ENCODE measurements around the gene AMZ1.

The AMZ1 gene

DNA sequence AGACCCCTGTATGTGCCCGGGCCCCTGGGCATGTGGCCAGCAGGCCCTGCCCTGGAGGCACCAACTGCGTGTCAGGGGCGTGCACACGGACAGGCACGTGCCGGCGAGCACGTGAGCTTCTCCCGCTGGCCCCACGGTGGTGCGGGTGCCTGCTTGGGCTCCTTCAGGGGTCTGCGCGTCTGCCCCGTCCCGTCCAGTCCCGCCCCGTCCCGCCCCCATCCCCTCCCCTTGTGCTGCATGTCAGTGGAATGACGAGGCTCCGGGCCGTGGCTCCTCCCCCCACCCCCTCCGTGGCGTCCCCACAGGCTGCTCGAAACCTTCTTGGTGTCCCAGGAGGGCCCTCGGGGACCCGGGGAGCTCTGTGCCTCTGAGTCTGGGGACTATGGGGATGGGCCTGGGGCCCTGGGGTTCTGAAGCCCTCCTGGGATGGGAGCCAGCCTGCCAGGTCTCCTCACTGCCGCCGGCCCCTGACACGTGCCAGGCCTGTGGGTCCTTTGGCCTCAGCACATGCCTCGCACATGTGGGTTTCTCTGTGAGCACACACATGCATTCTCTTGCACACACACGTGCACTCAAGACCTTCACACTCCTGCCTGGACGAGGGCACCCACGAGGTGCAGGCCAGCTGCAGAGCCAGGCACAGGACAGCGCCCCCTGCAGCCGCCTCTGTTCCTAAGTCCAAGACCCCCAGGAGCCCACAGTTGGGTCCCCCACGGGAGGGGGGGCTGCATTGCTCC is 27.5 kb upstream of the AMZ1 start:
- no peaks in the 10 kb centered on the region for H3K27me3 ChIP-seq (ENCODE audit: control insufficient read depth, insufficient read depth, low read length, poor library complexity, severe bottlenecking)
- peaks cover 13% of the 10 kb centered on the region for H3K36me3 ChIP-seq (ENCODE audit: control insufficient read depth, insufficient read depth, low read length)
- WGBS, 2 experiments, result 93% methylated on average over 35 to 36 of the region's 36 CpGs
- H3K27ac ChIP-seq (ENCODE audit: insufficient read depth, low read depth, low read length, poor library complexity, severe bottlenecking), result no peak overlapping the region
- H3K4me1 ChIP-seq (ENCODE audit: control insufficient read depth, insufficient read depth, low read length), result no peaks in the 10 kb centered on the region
- no peaks in the 10 kb centered on the region for H3K9me3 ChIP-seq (ENCODE audit: control insufficient read depth, low read length)
- H3K4me3 ChIP-seq (ENCODE audit: insufficient read depth, low read depth, low read length), result no peak overlapping the region

DNA sequence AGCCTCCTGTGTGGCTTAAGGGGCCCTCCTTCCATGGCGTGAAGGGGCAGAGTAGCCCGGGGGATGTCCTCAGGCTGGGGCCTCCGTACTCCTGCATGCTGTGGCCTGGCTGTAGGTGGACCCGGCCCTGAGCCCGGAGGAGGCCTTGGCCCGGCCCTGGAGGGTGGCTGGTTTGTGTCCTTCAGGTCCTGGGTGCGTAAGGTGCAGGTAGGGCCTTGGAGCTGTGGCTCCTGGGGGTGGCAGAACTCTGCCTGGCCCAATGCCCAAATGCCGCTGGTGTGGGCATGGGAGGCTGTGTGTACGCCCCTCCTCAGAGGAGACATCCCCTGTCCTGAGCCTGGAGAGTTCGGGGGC is 26.9 kb upstream of the AMZ1 start:
- Histone ChIP-seq H3K27me3 (ENCODE audit: control insufficient read depth, insufficient read depth, low read length, poor library complexity, severe bottlenecking) (no peaks in the 10 kb centered on the region), H3K36me3 (ENCODE audit: control insufficient read depth, insufficient read depth, low read length) (peaks cover 13% of the 10 kb centered on the region), H3K27ac (ENCODE audit: insufficient read depth, low read depth, low read length, poor library complexity, severe bottlenecking) (no peak overlapping the region), H3K4me1 (ENCODE audit: control insufficient read depth, insufficient read depth, low read length) (no peaks in the 10 kb centered on the region), H3K9me3 (ENCODE audit: control insufficient read depth, low read length) (no peaks in the 10 kb centered on the region), H3K4me3 (ENCODE audit: insufficient read depth, low read depth, low read length) (no peak overlapping the region)
- WGBS, 2 experiments, result 93 to 95% methylated on average over 10 of the region's 10 CpGs

DNA sequence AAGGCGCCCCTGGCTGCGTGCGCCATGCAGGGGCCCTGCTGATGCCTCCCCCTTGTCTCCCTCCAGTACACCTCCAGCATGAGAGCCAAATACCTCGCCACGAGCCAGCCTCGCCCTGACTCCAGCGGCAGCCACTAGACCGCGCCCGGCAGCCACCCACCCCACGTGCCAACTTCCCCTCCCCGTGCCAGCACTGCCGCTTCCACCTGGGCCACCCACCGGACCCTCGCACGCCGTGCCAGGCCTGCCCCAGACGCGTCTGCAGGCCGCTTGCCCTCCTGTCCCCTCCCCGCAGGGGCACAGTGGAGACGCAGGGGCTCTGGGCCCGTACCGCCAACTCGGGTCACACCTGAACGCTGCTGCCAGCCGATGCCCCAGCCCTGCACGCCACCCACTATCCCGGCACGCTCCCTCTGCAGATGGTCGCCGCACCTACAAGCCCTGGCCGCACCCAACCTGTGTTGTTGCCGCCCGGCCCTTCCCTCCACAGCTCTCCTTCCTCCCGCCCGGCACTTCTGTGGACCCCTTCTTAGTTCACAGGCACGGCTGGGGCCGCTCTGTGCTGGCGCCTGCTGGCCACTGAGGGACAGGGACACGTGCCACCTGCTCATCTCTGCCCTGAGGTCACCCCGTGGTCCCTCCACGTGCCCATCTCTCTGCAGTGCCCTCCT is 26.3 kb upstream of the AMZ1 start:
- Histone ChIP-seq H3K36me3 (ENCODE audit: control insufficient read depth, insufficient read depth, low read length) (peaks cover 11% of the 10 kb centered on the region), H3K9me3 (ENCODE audit: control insufficient read depth, low read length) (no peaks in the 10 kb centered on the region), H3K27ac (ENCODE audit: insufficient read depth, low read depth, low read length, poor library complexity, severe bottlenecking) (no peak overlapping the region), H3K27me3 (ENCODE audit: control insufficient read depth, insufficient read depth, low read length, poor library complexity, severe bottlenecking) (no peaks in the 10 kb centered on the region), H3K4me1 (ENCODE audit: control insufficient read depth, insufficient read depth, low read length) (no peaks in the 10 kb centered on the region), H3K4me3 (ENCODE audit: insufficient read depth, low read depth, low read length) (no peak overlapping the region)
- WGBS, 2 experiments, result 94% methylated on average over 43 of the region's 43 CpGs

DNA sequence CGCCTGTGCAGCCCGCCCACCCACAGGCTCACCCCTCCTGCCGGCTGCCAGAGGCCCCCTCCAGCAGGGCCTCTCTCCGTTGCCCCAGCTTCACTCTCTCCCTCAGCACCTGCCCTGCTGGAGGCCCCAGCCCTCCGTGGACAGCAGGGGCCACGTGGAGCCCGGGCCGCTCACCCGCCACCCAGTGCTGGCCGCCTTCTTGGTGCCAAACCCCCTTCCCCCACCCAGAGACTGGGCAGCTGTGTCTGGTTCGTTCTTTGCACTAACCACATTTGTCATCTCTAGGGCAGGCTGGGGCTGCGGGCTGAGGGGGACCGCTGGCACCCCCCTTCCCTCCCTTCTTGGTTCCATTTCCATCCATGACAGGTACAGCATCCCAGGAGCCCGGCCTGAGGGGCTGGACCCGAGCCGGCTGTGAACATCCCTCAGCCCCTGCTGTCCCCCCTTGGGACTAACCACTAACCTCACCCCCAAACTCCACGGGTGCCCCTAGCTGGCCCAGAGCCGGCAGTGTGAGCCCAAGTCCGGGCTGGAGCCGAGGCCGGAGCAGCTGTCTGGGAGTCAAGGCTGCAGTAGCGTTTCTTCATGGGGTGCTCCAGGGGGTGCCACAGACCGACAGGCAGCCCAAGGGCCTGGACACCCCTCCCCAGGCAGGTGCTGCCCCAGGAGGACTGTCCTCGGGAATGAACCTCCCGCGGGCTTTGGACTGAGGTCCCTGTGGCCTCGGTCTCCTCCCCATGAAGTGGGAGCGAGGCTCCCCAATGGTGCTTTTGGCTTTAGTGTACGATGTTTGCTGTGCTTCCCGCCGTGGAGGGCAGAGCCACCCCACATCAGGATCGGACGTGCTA is 25.5 kb upstream of the AMZ1 start:
- Histone ChIP-seq H3K4me3 (ENCODE audit: insufficient read depth, low read depth, low read length) (no peak overlapping the region), H3K9me3 (ENCODE audit: control insufficient read depth, low read length) (no peaks in the 10 kb centered on the region), H3K27me3 (ENCODE audit: control insufficient read depth, insufficient read depth, low read length, poor library complexity, severe bottlenecking) (no peaks in the 10 kb centered on the region), H3K4me1 (ENCODE audit: control insufficient read depth, insufficient read depth, low read length) (no peaks in the 10 kb centered on the region), H3K36me3 (ENCODE audit: control insufficient read depth, insufficient read depth, low read length) (peaks cover 7% of the 10 kb centered on the region), H3K27ac (ENCODE audit: insufficient read depth, low read depth, low read length, poor library complexity, severe bottlenecking) (no peak overlapping the region)
- WGBS, 2 experiments, result 93 to 94% methylated on average over 33 of the region's 33 CpGs

DNA sequence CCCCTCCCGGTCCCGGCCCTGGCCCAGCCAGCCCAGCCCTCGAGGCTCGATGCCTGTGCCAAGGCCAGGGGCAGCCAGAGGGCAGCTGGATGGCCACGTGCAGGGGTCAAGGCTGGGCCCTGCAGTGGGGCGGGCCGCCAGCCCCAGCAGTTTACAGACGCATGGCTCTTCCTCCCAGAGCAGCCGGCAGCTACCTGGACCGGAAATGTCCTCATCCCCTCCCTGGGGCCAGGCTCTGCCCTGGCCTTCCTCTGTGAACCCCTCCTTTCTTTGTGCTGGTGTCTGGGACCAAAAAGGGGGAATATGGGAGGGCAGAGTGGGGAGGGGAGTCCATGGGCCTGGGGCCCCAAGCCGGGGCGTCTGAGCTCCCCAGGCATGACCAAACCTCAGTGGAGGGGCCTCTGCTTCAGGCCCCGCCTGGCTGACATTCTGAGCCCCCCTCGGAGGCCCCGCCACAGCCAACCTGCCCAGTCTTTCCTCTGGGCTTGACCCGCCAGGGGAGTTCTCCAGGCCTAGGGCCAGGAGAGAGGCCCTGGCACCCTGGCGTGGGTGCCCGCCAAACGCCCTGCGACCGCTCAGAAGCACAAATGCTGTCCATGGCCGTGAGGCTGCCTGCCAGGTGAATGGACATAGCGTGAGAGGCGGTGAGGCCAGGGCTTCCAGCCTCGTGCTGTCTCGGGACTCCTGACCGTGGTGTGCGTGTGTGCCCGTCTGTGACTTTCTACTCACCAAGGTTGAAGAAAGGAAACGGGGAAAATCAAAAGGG is 24.7 kb upstream of the AMZ1 start:
- Histone ChIP-seq H3K4me3 (ENCODE audit: insufficient read depth, low read depth, low read length) (no peak overlapping the region), H3K9me3 (ENCODE audit: control insufficient read depth, low read length) (no peaks in the 10 kb centered on the region), H3K27ac (ENCODE audit: insufficient read depth, low read depth, low read length, poor library complexity, severe bottlenecking) (no peak overlapping the region), H3K36me3 (ENCODE audit: control insufficient read depth, insufficient read depth, low read length) (peaks cover 2% of the 10 kb centered on the region), H3K27me3 (ENCODE audit: control insufficient read depth, insufficient read depth, low read length, poor library complexity, severe bottlenecking) (no peaks in the 10 kb centered on the region), H3K4me1 (ENCODE audit: control insufficient read depth, insufficient read depth, low read length) (no peaks in the 10 kb centered on the region)
- WGBS, 2 experiments, result 91% methylated on average over 30 of the region's 30 CpGs

DNA sequence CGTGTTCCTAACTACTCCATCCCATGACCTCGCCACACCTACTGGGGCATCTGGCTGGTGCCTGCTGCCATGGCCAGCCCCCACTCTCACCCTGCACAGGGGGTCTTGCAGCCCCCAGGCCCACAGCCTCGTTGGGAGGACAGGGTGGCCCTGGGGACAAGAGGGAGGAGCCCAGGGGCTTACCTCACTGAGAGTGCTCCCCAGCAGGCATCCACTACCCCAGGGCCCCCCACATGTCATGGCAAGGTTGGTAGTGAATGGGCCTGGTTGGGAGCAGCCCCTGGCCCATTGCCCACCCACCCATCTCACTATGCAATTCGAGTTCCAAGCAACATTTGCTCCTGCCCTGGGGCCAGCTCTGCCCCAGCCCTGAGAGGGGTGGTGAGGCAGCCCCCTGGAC is 24.0 kb upstream of the AMZ1 start:
- Histone ChIP-seq H3K27ac (ENCODE audit: insufficient read depth, low read depth, low read length, poor library complexity, severe bottlenecking) (no peak overlapping the region), H3K9me3 (ENCODE audit: control insufficient read depth, low read length) (no peaks in the 10 kb centered on the region), H3K27me3 (ENCODE audit: control insufficient read depth, insufficient read depth, low read length, poor library complexity, severe bottlenecking) (no peaks in the 10 kb centered on the region), H3K4me3 (ENCODE audit: insufficient read depth, low read depth, low read length) (no peak overlapping the region), H3K36me3 (ENCODE audit: control insufficient read depth, insufficient read depth, low read length) (no peaks in the 10 kb centered on the region), H3K4me1 (ENCODE audit: control insufficient read depth, insufficient read depth, low read length) (no peaks in the 10 kb centered on the region)
- 84 to 85% methylated on average over 4 of the region's 4 CpGs for WGBS, 2 experiments

DNA sequence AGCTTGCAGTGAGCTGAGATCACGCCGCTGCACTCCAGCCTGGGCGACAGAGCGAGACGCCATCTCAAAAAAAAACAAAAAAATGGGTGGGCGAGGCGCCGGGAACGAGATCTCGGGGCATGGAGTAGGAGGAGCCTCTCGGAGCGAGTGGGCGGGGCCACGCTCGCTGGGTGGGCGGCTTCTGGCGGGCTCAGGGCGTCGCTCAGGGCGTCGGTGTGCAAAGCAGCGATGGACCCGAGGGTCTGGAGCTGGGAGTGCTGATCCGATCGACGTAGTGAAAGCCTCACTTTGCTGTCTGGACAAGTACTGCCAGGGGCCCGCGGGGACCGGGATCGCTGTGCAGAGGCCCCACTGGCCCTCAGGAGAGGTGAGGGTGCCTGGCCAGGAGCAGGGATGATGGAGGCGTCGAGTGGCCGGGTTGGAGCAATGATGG is 22.6 kb upstream of the AMZ1 start:
- Histone ChIP-seq H3K4me3 (ENCODE audit: insufficient read depth, low read depth, low read length) (no peak overlapping the region), H3K4me1 (ENCODE audit: control insufficient read depth, insufficient read depth, low read length) (no peaks in the 10 kb centered on the region), H3K36me3 (ENCODE audit: control insufficient read depth, insufficient read depth, low read length) (no peaks in the 10 kb centered on the region), H3K9me3 (ENCODE audit: control insufficient read depth, low read length) (no peaks in the 10 kb centered on the region), H3K27me3 (ENCODE audit: control insufficient read depth, insufficient read depth, low read length, poor library complexity, severe bottlenecking) (no peaks in the 10 kb centered on the region), H3K27ac (ENCODE audit: insufficient read depth, low read depth, low read length, poor library complexity, severe bottlenecking) (no peak overlapping the region)
- 93 to 94% methylated on average over 33 of the region's 33 CpGs for WGBS, 2 experiments

DNA sequence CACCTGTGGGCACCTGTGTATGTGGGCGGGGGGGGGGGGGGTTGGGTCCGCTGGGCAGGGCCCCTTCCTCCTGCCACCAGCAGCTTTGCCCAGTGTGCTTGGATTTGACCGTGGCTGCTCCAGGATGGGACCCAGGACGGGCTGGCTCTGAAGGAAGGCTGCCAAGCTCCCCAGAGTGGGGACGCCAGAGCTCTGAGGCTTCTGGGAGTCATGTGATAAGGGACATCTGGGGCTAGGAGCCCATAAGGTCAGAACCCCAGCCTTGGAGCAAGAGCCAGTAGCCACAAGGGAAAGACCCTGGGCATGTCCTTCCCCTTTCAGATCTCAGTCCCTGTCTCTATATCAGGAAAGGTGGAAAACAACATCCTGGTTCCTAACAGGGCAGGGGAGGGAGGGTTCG is 21.8 kb upstream of the AMZ1 start:
- no peak overlapping the region for H3K4me3 ChIP-seq (ENCODE audit: insufficient read depth, low read depth, low read length)

DNA sequence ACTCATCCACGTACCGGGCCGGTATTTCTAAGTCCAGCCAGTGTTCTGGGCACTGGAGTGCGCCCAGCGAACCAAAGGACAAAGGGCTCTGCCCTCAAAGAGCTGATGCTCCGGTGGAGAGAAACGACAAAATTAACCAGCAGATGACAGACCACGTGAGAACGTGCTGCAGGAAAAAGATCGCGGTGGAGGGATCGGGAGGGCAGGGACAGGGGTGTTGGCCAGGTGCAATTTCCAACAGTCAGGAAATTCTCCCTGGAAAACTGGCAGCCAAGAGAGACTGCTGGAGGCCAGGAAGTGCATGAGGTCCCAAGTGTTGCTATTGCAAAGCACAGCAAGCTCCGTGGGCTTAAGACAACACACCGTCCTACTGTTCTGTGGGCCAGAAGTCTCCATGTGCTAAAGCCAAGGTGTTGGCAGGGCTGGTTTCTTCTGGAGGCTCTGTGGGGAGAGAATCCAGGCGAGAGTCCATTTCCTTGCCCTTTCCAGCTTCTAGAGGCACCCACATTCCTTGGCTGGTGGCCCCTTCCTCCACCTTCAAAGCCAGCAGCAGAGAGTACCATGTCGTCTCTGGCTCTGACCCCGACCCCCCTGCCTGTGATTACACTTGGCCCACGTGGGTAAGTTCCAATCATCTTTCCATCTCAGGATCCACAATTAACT is 21.3 kb upstream of the AMZ1 start:
- Histone ChIP-seq H3K36me3 (ENCODE audit: control insufficient read depth, insufficient read depth, low read length) (no peaks in the 10 kb centered on the region), H3K4me1 (ENCODE audit: control insufficient read depth, insufficient read depth, low read length) (no peaks in the 10 kb centered on the region), H3K4me3 (ENCODE audit: insufficient read depth, low read depth, low read length) (no peak overlapping the region), H3K9me3 (ENCODE audit: control insufficient read depth, low read length) (no peaks in the 10 kb centered on the region), H3K27me3 (ENCODE audit: control insufficient read depth, insufficient read depth, low read length, poor library complexity, severe bottlenecking) (no peaks in the 10 kb centered on the region), H3K27ac (ENCODE audit: insufficient read depth, low read depth, low read length, poor library complexity, severe bottlenecking) (no peak overlapping the region)
- 87% methylated on average over 18 of the region's 18 CpGs for WGBS, 2 experiments

More for the DNA sequence above, 21.8 kb upstream of the AMZ1 start:
- no peaks in the 10 kb centered on the region for H3K9me3 ChIP-seq (ENCODE audit: control insufficient read depth, low read length)
- no peaks in the 10 kb centered on the region for H3K36me3 ChIP-seq (ENCODE audit: control insufficient read depth, insufficient read depth, low read length)
- no peak overlapping the region for H3K27ac ChIP-seq (ENCODE audit: insufficient read depth, low read depth, low read length, poor library complexity, severe bottlenecking)
- 89 to 90% methylated on average over 6 of the region's 6 CpGs for WGBS, 2 experiments
- no peaks in the 10 kb centered on the region for H3K27me3 ChIP-seq (ENCODE audit: control insufficient read depth, insufficient read depth, low read length, poor library complexity, severe bottlenecking)
- H3K4me1 ChIP-seq (ENCODE audit: control insufficient read depth, insufficient read depth, low read length), result no peaks in the 10 kb centered on the region

Data from ectodermal cell (in vitro differentiated cells).